UCSD-AML1 (cell line): ENCODE measurements around the gene SLC6A8.
"Not testable (repeated sequence)": the region's sequence is repeated elsewhere in the genome, so short reads cannot be mapped to it uniquely, and the experiment has no call there.

Source experiments
- DNase-seq: peaks from one replicate; lab custom pipeline; 2025; ENCODE audit not compliant: unreplicated experiment; lab: John Stamatoyannopoulos, UW

The SLC6A8 gene

DNA sequence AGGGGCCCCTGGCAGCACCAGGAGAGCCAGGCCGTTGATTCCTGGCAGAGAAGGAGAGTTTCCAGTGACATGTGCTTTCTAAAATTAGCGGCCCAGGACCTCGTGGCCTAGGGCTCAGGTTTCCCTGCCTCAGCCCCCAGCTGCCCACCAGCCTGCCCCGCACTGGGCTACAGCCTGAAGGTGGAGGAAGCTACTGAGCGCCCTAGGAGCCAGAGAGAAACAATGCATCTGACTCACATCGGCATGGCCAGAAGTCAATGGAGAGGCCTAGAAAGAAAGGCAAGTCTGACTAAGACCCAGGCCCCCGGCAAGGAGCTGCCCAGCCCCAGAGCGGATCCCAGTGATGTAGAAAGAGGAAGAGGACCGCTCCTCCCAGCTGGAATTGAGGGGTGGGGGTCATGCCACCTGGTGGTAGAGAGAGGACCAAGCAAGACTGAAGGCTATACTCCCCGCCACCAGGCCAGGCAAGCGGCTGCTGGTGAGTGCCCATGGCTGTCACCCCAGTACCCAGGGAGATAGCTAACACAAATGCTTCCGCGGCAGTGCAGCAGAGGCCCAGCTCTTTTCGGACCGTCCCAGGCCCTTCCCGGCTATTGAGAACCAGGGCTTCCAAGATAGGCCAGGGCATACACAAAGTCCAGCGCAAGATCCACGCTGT, 17.8 kb downstream of the SLC6A8 start:
- DNase-seq = not testable (repeated sequence)

DNA sequence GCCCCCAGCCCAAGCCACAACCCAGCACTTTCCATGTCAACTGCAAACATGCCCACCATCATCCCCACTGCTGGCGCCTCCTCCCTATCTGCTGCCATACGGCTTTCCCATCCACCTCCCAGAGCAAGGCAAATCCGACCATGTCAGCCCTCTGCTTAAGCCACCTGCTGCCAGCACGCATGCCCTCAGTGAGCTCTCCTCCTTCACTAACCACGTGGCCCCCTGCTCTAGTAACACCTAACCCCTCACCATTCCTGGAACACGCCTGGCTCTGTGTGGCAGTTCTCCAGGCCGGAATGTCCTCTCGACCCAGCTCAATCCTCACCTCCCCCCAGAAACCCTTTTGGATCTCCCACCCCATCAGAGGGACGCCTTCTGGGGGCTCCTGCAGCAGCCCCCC, 19.1 kb downstream of the SLC6A8 start:
- DNase-seq = no peak

DNA sequence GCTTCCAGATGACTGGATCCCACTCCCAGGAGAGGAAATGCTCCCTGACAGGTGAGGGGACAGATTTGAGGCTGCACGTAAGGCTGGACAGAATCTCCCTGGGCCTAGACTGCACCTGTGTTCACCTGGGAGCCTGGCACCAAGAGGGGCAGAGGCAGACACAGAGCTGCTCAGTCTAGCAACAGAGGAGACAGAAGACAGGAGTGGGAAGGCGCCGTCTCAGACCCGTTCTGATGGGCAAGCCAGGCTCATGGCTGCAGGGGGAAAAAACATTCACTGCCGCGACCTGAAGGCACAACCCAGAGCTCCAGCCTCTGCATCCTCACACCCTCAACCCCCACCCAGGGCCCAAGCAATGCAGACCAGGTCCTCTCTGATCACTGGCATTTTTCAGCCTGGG, 19.7 kb downstream of the SLC6A8 start:
- DNase-seq = no peak

DNA sequence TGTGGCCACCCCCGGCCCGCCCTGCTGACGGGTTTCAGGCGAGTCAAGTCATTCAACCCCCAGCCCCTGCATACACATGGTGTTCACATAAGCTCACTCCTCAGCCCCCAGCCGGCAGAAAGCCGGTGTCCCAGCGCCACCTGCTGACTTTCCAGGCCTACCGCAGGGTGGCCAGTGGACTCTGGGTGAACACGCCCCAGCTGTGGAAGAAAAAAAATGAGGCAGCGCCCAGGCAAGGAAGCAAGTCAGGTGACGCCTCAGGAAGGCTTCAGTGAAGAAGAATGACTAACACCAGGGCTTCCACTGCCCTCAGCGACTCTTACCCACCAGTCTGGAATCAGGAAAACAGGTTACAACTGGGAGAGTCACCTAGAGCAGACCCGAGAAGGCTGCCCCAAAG, 20.7 kb downstream of the SLC6A8 start:
- peak; percentile 75 for DNase-seq

DNA sequence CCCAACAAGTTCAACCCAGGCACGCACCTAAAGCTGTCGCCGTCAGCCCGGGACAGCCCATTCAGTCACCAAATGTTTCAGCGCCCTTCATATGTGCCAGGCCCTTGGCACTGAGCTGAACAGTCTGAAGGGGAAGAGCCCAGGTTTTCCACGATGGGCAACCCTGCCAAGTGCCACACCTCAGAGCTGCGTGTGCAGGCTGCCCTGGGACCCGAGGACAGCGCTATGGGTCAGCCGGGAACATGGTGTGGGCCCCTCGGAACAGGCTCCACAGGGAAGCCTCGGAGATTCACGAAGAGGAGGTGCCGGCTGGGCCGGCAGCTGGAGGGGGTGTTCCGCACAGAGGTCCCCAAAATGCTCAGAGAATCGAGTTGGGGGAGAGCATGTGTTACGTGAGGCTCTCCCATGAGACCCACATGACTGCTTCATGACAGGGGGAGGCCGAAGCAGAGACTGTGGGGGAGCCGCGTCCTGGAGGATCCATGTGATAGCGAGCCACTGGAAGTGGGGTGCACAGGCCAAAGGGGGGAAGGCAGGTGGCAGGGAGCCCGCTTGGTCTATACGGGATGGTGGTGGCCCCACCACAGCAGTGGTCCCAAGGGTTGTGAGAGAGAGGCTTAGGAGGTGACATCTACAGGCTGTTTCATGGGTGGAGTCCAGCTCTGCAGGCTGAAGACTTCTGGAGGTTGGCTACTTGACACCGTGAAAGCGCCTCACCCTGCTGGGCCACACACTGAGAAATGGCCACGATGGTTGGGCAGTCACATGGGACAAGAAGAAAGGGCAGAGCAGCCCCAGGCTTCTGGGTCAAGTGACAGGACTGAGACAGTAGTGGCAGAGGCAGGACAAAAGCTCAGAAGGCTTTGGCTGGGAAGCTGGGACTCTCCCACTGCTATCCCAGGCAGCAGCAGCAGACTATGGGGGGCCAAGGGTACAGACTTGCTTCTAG, 22.3 kb downstream of the SLC6A8 start:
- no peak for DNase-seq

DNA sequence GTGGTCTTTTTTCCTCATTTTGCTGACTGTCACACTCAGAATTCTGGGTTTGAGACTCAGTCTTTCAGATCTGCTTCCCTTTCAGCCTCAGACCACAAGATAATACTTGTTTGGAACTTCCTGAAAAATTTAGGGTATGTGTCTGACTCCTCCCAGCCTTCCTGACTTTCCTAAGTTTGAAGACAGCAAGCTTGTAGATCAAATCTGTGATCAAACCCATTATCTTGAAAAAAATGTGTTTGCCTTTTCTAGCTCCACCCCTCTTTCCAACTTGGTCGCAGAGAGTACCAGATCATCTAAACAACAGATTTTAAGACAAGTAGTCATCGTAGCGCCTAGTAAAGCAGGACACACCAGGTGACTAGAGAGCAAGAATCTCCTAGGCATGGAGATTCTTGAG, 26.5 kb downstream of the SLC6A8 start:
- DNase-seq = no peak

DNA sequence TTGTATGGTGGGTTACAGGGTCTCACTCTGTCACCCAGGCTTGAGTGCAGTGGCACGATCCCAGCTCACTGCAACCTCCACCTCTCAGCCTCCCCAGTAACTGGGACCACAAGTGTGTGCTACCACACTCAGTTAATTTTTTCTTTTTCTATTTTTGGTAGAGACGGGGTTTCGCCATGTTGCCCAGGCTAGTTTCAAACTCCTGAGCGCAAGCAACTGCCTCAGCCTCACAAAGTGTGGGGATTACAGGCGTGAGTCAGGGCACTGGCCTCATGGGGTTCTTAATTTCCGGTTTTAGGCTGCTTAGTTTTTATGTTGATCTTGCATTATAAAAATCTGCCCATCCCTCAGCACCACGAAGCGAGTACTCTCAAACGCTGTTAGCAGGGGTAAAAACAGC, 29.7 kb downstream of the SLC6A8 start:
- no peak for DNase-seq

DNA sequence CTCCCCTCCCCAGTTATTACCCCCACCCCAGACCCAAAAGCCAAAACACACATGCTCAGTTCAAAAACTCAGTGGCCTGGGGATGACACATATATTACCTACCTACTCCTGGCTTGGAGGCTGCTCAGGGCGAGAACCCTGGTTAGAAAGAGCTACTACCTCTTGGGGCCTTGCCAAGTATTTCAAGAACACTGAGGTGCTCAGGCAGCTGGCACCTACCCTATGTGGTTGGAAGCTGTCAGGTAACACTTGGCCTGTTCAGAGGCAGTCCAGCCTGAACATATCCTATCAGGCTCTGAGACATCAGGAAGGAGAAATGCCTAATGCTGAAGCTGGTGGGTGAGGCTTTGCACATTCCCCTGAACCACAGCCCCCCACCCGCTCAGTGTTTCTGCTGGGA, 31.5 kb downstream of the SLC6A8 start:
- no peak for DNase-seq

DNA sequence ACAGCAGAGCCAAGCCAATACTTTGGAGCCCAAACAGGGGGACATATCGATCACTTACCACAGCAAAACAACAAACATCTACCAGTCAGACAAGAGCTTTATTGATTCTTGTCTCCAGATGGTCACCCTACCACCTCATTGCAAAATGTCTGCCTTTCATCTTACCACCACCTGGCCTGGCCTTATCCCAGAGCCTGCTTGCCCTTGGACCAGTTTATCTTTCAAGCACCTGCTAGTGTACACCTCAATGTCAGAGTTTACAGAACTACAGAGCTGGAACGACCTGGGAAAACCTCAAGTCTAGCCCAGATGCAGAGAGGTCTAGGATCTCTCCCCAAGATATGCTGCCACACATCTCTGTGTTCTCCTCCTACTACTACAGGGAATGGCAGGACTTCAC, 32.0 kb downstream of the SLC6A8 start:
- DNase-seq = no peak

DNA sequence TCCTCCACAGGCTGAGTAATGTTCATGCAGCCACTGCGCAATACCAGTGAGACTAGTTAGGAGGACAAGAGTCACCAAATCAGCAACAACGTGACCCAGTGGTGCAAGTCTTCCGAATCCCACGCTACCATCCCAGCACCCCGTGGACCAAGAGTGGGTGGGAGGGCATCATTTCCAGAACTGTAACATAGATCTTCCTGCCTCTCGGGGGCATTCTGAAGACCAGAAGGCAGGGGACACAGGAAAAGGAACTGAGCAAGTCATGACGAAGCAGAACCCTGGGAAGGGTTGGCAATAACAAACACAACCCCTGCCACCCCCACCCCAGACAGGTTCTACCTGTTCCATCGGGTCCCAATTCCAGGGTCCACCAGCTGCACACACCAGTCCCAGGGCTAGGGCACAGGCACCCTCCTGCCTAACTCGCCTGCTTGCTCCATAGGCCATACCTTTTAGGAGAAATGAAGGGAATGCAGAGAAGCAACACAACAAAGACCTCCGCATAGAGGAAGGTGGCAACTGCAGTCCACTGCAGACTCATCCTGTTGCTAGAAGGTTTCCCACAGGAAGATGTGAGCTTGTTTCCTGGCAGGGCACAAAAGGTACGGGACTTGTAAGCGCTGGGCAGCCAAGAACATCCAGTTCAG, 35.1 kb downstream of the SLC6A8 start:
- DNase-seq = no peak

DNA sequence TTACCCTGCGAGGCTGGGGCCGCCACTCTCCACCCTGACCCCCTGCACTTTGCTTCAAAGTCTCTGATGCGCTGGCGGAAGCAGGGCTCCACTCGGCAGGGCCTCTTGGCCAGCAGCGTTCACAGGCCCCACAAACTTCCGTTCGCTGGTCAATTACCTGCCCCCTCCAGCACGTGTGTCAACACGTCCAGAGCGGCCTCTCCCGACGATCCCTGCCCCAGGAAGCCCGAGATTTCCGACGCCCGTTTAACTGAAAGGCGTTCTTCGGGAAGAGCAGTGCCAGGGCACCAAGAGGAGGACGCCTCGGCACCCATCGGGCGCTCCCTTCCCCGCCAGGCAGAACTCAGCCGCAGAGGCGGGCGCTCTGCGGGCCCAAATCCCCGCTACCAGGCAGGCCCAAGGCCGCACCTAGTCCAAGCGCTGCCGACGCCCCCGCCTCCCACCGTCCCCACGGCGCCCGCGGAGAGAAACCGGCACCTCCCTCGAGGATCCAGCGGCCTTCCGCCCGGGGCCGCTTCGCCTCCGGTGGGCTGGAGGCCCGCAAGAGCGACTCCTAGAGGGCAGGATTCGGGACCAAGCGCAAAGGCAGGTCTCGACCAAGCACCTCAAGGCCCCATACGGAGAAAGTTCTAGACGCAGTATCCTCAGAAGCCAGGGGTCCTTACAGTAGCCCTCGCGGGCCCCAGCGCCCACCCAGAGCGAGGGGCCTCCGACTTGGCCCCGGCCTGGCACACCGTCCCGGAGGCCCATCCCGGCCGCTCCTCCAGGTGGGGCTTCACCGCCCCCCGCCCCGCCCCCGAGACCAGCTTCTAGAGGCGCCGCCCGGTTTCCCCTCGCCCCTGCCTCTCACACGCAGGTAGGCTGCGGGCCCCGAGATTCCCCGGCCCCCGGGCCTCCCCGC, 35.9 kb downstream of the SLC6A8 start:
- peak; percentile 58 for DNase-seq

DNA sequence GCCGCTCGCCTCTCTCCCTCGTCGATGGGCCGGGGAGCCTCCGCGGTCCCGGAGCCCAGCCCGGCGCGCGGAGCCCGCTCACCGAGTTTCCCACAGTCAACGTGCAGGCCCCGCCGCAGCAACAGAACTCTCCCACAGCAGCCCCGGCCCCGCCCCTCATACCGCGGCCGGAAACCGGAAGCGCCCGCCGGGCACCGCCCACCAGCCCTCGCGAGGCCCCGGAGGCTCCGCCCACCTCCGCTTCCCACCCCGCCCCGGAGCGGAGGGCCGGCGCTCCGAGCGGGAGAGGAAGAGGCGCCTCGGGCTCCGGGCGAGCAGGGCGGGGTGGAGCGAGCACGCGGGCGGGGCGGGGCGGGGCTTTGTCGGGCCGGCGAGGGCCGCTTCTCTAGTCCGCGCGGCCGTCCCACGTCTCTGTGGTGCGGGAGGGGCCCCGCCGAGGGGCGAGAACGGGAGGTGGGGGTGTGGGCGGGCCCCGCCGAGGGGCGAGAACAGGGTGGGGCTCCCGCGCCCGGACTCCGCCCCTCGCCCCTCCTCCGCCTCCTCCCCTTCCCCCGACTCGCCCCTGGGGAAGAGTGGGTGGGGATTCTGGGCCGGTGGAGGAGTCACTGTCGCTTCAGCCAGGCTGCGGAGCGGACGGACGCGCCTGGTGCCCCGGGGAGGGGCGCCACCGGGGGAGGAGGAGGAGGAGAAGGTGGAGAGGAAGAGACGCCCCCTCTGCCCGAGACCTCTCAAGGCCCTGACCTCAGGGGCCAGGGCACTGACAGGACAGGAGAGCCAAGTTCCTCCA, 36.7 kb downstream of the SLC6A8 start, which contains the start of the genes ABCD1 and BCAP31:
Gene ABCD1 (plus strand): TSS at position 605 of the 787 bp plus-strand sequence. CDS start 411 bp downstream, outside the sequence.
Gene BCAP31 (minus strand): TSS at position 136 of the 787 bp plus-strand sequence. CDS start 1,143 bp downstream, outside the sequence.
- DNase-seq = peak; percentile 96

DNA sequence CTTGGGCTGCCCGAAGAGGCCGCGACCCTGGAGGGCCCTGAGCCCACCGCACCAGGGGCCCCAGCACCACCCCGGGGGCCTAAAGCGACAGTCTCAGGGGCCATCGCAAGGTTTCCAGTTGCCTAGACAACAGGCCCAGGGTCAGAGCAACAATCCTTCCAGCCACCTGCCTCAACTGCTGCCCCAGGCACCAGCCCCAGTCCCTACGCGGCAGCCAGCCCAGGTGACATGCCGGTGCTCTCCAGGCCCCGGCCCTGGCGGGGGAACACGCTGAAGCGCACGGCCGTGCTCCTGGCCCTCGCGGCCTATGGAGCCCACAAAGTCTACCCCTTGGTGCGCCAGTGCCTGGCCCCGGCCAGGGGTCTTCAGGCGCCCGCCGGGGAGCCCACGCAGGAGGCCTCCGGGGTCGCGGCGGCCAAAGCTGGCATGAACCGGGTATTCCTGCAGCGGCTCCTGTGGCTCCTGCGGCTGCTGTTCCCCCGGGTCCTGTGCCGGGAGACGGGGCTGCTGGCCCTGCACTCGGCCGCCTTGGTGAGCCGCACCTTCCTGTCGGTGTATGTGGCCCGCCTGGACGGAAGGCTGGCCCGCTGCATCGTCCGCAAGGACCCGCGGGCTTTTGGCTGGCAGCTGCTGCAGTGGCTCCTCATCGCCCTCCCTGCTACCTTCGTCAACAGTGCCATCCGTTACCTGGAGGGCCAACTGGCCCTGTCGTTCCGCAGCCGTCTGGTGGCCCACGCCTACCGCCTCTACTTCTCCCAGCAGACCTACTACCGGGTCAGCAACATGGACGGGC, 37.5 kb downstream of the SLC6A8 start:
- DNase-seq = no peak

DNA sequence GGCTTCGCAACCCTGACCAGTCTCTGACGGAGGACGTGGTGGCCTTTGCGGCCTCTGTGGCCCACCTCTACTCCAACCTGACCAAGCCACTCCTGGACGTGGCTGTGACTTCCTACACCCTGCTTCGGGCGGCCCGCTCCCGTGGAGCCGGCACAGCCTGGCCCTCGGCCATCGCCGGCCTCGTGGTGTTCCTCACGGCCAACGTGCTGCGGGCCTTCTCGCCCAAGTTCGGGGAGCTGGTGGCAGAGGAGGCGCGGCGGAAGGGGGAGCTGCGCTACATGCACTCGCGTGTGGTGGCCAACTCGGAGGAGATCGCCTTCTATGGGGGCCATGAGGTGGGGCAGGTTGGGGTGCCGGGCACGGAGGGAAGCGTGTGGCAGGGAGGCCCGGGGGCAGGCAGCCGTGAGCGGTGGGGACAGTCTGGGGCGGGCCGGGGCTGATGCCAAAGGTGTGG, 38.1 kb downstream of the SLC6A8 start:
- no peak for DNase-seq

DNA sequence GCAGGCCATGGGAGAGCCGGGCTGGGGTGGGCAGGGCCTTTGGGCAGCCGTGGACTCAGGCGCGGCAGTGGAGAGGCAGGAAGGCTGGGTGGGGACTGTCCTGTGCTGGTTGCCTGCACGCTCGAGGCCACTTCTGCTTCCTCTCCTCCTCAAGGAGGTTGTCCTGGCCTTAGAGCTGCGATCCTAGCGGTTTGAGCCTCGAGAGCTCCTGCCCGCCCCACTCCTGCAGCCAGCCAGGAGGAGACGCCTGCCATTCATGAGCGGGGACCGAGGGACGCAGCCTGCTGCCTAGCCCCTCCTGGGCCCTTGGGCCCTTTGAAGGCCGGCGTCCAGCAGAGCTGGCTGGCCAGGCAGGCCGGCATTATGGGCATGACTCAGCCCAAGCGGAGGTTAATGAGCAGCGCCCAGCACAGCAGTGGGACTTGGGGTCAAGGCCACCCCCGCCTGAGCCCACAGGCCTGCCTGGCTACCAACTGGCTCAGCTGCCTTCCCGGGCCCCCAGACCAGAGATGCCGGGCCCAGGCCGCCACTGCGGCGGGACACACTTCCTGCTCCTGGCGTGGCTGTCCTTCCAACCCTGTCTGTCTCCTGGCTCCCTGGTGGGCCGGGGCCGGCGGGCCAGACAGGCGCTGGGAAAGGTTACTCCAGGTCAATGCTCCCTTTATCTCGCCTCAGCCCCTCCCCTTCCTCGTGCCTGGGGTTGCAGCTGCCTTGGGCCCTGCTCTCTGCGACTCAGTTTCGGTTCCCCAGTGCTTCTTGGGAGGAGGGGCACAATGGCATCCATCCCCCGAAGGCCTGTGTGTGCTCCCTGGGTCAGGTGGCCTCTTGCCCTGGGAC, 38.8 kb downstream of the SLC6A8 start:
- peak; percentile 47 for DNase-seq

DNA sequence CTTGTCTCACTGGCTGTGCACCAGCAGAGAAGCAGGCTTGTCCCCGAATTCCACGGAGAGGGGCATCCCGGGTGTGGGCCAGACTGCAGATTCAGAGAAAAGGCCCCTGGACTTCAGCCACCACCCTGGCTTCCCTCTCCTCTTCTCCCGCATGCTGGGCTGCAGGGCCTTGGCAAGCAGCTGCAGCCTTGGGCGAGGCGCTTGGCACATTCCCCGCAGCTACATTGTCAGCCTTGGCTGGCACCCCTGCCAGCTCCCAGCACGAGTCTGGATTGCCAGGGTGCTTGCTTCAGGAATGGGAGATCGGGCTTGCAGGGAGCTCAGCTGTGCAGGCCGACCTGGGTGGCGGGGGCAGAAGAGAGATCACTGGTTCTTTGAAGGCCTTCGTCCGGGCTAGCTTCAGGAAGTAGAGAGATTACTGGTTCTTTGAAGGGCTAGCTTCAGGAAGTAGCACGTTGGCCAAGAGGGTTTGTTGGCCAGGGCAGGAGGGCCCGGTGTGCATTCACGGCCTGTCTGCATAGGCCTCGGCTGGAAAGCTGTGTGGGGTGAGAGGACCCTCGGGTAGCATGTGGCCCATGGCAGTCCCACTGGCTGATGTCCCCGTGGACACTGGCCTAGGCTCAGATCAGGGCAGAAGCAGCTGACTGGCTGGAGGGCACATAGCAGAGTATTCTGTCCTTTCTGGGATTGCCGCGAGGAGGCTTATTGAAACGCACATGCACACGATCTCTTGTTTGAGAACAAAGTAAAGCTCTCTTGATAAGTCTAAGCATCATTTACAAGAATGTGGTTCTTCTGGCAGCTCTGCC, 39.6 kb downstream of the SLC6A8 start:
- no peak for DNase-seq

DNA sequence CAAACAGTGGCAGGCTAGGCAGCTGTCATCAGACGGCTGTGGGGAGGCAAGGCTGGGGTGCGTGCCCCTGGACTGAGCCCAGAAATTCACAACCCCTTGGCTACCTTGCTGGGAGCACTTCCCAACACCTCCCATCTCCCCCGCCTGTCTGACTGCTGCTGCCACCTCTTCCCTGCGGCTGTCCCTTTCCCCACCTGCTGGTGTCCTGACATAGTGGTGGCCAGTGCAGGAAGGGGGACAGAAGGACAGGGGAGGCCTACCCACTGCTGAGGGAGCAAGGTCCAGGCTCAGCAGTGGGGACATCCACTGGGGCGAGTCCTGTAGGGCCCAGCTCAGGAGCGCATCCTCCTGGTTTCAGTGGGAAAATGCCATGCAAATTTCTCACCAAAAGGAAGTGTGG, 40.4 kb downstream of the SLC6A8 start:
- no peak for DNase-seq
